Measurements from ENCODE around the gene NSF. TPM values are rescaled to one million over a fixed set of nuclear protein-coding genes. Genes with fewer than 3 reads are reported as not detected.
"Not testable (repeated sequence)": the region's sequence is repeated elsewhere in the genome, so short reads cannot be mapped to it uniquely, and the experiment has no call there.

NSF gene
- total and polyA plus RNA-seq, 2 donors (not counting 3 experiments of a cell fraction or from before 2014, with no cell fraction given) = 18.5 to 43.7 TPM

- POLR2A ChIA-PET; H3K36me3 ChIP-seq (ENCODE audit: control insufficient read depth in 2 of 2, extremely low read depth in 1 of 2, insufficient read depth in 2 of 2, low read length in 2 of 2); intact Hi-C loops (cut with micrococcal nuclease); FAIRE-seq; H3K27ac ChIP-seq (ENCODE audit: insufficient read depth, low read depth, low read length); H3K79me2 ChIP-seq (ENCODE audit: control insufficient read depth, insufficient read depth, low read length); H3K27me3 ChIP-seq (ENCODE audit: control insufficient read depth in 2 of 2, insufficient read depth in 2 of 2, low read length in 2 of 2); H3K4me3 ChIP-seq (replicated peaks in 1 of 3; ENCODE audit: insufficient read depth in 1 of 3, low read depth in 1 of 3, low read length in 3 of 3); H3K9ac ChIP-seq (replicated peaks; ENCODE audit: extremely low read depth, insufficient read depth, low read length); BruUV-seq (replicated peaks); H4K20me1 ChIP-seq (replicated peaks; ENCODE audit: control insufficient read depth, extremely low read depth, insufficient read depth, low read length); dilution Hi-C loops (cut with MboI; ENCODE audit: extremely low pct_ligation_motif_present, low sequenced_read_pairs); H3K4me2 ChIP-seq (ENCODE audit: insufficient read depth, low read length); H2AFZ ChIP-seq (ENCODE audit: low read depth, low read length); DNase-seq (ENCODE audit: low read depth, low spot score); H3K4me1 ChIP-seq (ENCODE audit: control insufficient read depth, extremely low read depth, insufficient read depth, low read length); H3K9me3 ChIP-seq (replicated peaks; ENCODE audit: control insufficient read depth, insufficient read depth, low read length); H3K9me1 ChIP-seq (replicated peaks; ENCODE audit: control insufficient read depth, extremely low read depth, insufficient read depth, low read length); CTCF ChIA-PET: not testable (repeated sequence)
Measured at GRCh38 chr17:46560048-46560447, 30.4 kb upstream of the NSF start.

DNA sequence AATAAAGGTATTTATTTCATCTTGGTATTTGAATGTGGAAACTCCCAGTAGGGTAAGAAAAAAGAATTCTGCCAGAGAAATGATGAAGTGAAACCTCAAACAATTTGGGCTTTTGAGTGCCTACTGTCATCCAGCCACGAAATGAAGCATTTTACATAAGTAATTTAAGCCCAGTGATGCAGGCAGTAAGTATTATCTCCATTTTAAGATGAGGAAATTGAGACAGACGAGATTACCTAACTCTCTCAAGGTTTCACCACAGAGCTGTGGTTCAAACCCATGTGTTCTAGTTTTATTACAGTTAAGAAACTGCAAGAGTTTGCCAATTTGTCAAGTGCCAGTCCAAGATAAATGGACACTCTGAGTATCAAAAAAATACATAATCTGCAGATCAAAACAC lies 24.2 kb upstream of the NSF start:
- intact Hi-C loops (cut with micrococcal nuclease); H3K4me1 ChIP-seq (ENCODE audit: control insufficient read depth, extremely low read depth, insufficient read depth, low read length); POLR2A ChIA-PET; H3K79me2 ChIP-seq (ENCODE audit: control insufficient read depth, insufficient read depth, low read length); DNase-seq (ENCODE audit: low read depth, low spot score); dilution Hi-C loops (cut with MboI; ENCODE audit: extremely low pct_ligation_motif_present, low sequenced_read_pairs); H4K20me1 ChIP-seq (replicated peaks; ENCODE audit: control insufficient read depth, extremely low read depth, insufficient read depth, low read length); FAIRE-seq; H3K9me1 ChIP-seq (replicated peaks; ENCODE audit: control insufficient read depth, extremely low read depth, insufficient read depth, low read length); H3K4me3 ChIP-seq (replicated peaks in 1 of 3; ENCODE audit: insufficient read depth in 1 of 3, low read depth in 1 of 3, low read length in 3 of 3); BruUV-seq (replicated peaks); H3K27ac ChIP-seq (ENCODE audit: insufficient read depth, low read depth, low read length); H3K9ac ChIP-seq (replicated peaks; ENCODE audit: extremely low read depth, insufficient read depth, low read length); H3K9me3 ChIP-seq (replicated peaks; ENCODE audit: control insufficient read depth, insufficient read depth, low read length); H3K4me2 ChIP-seq (ENCODE audit: insufficient read depth, low read length); H3K36me3 ChIP-seq (ENCODE audit: control insufficient read depth in 2 of 2, extremely low read depth in 1 of 2, insufficient read depth in 2 of 2, low read length in 2 of 2); H3K27me3 ChIP-seq (ENCODE audit: control insufficient read depth in 2 of 2, insufficient read depth in 2 of 2, low read length in 2 of 2); CTCF ChIA-PET; H2AFZ ChIP-seq (ENCODE audit: low read depth, low read length): not testable (repeated sequence)

GRCh38 chr17:46566980-46567379 lies 23.5 kb upstream of the NSF start:
- H2AFZ ChIP-seq (ENCODE audit: low read depth, low read length); H3K4me3 ChIP-seq (replicated peaks in 1 of 3; ENCODE audit: insufficient read depth in 1 of 3, low read depth in 1 of 3, low read length in 3 of 3); H3K9me1 ChIP-seq (replicated peaks; ENCODE audit: control insufficient read depth, extremely low read depth, insufficient read depth, low read length); dilution Hi-C loops (cut with MboI; ENCODE audit: extremely low pct_ligation_motif_present, low sequenced_read_pairs); POLR2A ChIA-PET; H3K27me3 ChIP-seq (ENCODE audit: control insufficient read depth in 2 of 2, insufficient read depth in 2 of 2, low read length in 2 of 2); FAIRE-seq; DNase-seq (ENCODE audit: low read depth, low spot score); H3K27ac ChIP-seq (ENCODE audit: insufficient read depth, low read depth, low read length); BruUV-seq (replicated peaks); H3K36me3 ChIP-seq (ENCODE audit: control insufficient read depth in 2 of 2, extremely low read depth in 1 of 2, insufficient read depth in 2 of 2, low read length in 2 of 2); H3K4me2 ChIP-seq (ENCODE audit: insufficient read depth, low read length); H3K79me2 ChIP-seq (ENCODE audit: control insufficient read depth, insufficient read depth, low read length); H3K9me3 ChIP-seq (replicated peaks; ENCODE audit: control insufficient read depth, insufficient read depth, low read length); H3K9ac ChIP-seq (replicated peaks; ENCODE audit: extremely low read depth, insufficient read depth, low read length); H4K20me1 ChIP-seq (replicated peaks; ENCODE audit: control insufficient read depth, extremely low read depth, insufficient read depth, low read length); H3K4me1 ChIP-seq (ENCODE audit: control insufficient read depth, extremely low read depth, insufficient read depth, low read length); CTCF ChIA-PET; intact Hi-C loops (cut with micrococcal nuclease): not testable (repeated sequence)

DNA sequence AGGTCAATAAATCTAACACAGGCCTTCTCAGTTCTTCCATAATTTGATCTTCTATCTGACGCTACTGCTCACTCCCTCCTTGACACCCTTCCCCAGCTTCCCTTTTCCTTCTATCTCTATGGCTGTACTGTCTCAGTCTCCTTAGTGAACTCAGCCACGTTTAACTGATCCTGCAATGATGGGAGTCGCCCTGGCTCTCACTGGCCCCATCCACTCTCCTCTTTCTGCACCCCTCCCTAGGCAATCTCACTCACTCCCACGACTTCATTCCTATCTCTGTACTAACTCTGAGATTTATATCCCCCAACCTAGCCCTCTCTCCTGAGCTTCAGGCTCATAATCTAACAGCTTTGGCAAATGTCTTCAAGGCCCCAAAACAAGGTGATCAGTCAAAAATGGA lies 18.7 kb upstream of the NSF start:
- H3K36me3 ChIP-seq (ENCODE audit: control insufficient read depth in 2 of 2, extremely low read depth in 1 of 2, insufficient read depth in 2 of 2, low read length in 2 of 2); H3K79me2 ChIP-seq (ENCODE audit: control insufficient read depth, insufficient read depth, low read length); H4K20me1 ChIP-seq (replicated peaks; ENCODE audit: control insufficient read depth, extremely low read depth, insufficient read depth, low read length); H3K4me3 ChIP-seq (replicated peaks in 1 of 3; ENCODE audit: insufficient read depth in 1 of 3, low read depth in 1 of 3, low read length in 3 of 3); FAIRE-seq; H3K9me3 ChIP-seq (replicated peaks; ENCODE audit: control insufficient read depth, insufficient read depth, low read length); intact Hi-C loops (cut with micrococcal nuclease); H3K9ac ChIP-seq (replicated peaks; ENCODE audit: extremely low read depth, insufficient read depth, low read length); H3K27me3 ChIP-seq (ENCODE audit: control insufficient read depth in 2 of 2, insufficient read depth in 2 of 2, low read length in 2 of 2); H3K9me1 ChIP-seq (replicated peaks; ENCODE audit: control insufficient read depth, extremely low read depth, insufficient read depth, low read length); CTCF ChIA-PET; H3K4me2 ChIP-seq (ENCODE audit: insufficient read depth, low read length); H2AFZ ChIP-seq (ENCODE audit: low read depth, low read length); DNase-seq (ENCODE audit: low read depth, low spot score); BruUV-seq (replicated peaks); H3K4me1 ChIP-seq (ENCODE audit: control insufficient read depth, extremely low read depth, insufficient read depth, low read length); dilution Hi-C loops (cut with MboI; ENCODE audit: extremely low pct_ligation_motif_present, low sequenced_read_pairs); POLR2A ChIA-PET; H3K27ac ChIP-seq (ENCODE audit: insufficient read depth, low read depth, low read length): not testable (repeated sequence)
